IgD-negative memory B cell (primary cell): ENCODE results near the gene TRIM41. TPM values are rescaled to one million over a fixed set of nuclear protein-coding genes. Genes with fewer than 3 reads are reported as not detected.
"Not testable (repeated sequence)": the region's sequence is repeated elsewhere in the genome, so short reads cannot be mapped to it uniquely, and the experiment has no call there.

Experiments
- H3K27ac Mint-ChIP-seq, 3 donors: one replicate each; pipeline ENCODE4 v1.8.0; 2020 to 2022; ENCODE audit warnings: mild to moderate bottlenecking in 3 of 3, mixed read lengths in 3 of 3, moderate library complexity in 1 of 3
- H3K27me3 Mint-ChIP-seq: one replicate; pipeline ENCODE4 v1.8.0; 2021; ENCODE audit warnings: mixed read lengths
- H3K36me3 Mint-ChIP-seq: one replicate; pipeline ENCODE4 v1.8.0; 2020; ENCODE audit warnings: mild to moderate bottlenecking, mixed read lengths
- H3K4me1 Mint-ChIP-seq, 3 donors: one replicate each; pipeline ENCODE4 v1.8.0; 2020 to 2022; ENCODE audit warnings: mixed read lengths in 3 of 3, mild to moderate bottlenecking in 1 of 3
- H3K4me3 Mint-ChIP-seq, 4 donors: one replicate each; pipeline ENCODE4 v1.8.0; 2020 to 2022; ENCODE audit warnings: mild to moderate bottlenecking in 4 of 4, mixed read lengths in 4 of 4, moderate library complexity in 3 of 4
- H3K9me3 Mint-ChIP-seq, 3 donors: one replicate each; pipeline ENCODE4 v1.8.0; 2020 to 2021; ENCODE audit warnings: mixed read lengths in 3 of 3, mild to moderate bottlenecking in 1 of 3
- polyA plus RNA-seq: library from polyadenylated mRNA; unstranded; fragments of 300-500 nt; fragmentation: Illumina TruSeq; gene quantifications from one replicate; pipeline ENCODE4 v1.2.3, GENCODE V29; 2021

TRIM41 gene
- polyA plus RNA-seq, 1 donor from 2014 or later, result 1.3 TPM

- H3K27ac Mint-ChIP-seq, result peak overlapping the region in 2 of 3 donors; percentile 37 to 85
- H3K4me1 Mint-ChIP-seq, result peaks cover 17 to 23% (median 23%) of the 10 kb centered on the region in 3 donors
- H3K27me3 Mint-ChIP-seq, result peaks cover 5% of the 10 kb centered on the region
- peak overlapping the region in 1 of 4 donors; percentile 33 for H3K4me3 Mint-ChIP-seq
- peaks cover 0 to 6% (median 5%) of the 10 kb centered on the region in 3 donors for H3K9me3 Mint-ChIP-seq
- H3K36me3 Mint-ChIP-seq, result no peaks in the 10 kb centered on the region
Measured at GRCh38 chr5:181211208-181211607, 11.9 kb upstream of the TRIM41 start.

- peak overlapping the region in 1 of 4 donors; percentile 33 for H3K4me3 Mint-ChIP-seq
- no peaks in the 10 kb centered on the region for H3K36me3 Mint-ChIP-seq
- H3K27ac Mint-ChIP-seq, result peak overlapping the region in 2 of 3 donors; percentile 18 to 23
- H3K9me3 Mint-ChIP-seq, result peaks cover 0 to 6% (median 2%) of the 10 kb centered on the region in 3 donors
- H3K27me3 Mint-ChIP-seq, result no peaks in the 10 kb centered on the region
- peaks cover 13 to 17% (median 16%) of the 10 kb centered on the region in 3 donors for H3K4me1 Mint-ChIP-seq
Measured at GRCh38 chr5:181212080-181212479, 11.0 kb upstream of the TRIM41 start.

- H3K27ac Mint-ChIP-seq, result no peak overlapping the region
- peak overlapping the region in 1 of 4 donors; percentile 5 for H3K4me3 Mint-ChIP-seq
- H3K27me3 Mint-ChIP-seq, result no peaks in the 10 kb centered on the region
- H3K9me3 Mint-ChIP-seq, result peaks cover 0 to 5% (median 0%) of the 10 kb centered on the region in 3 donors
- no peaks in the 10 kb centered on the region for H3K36me3 Mint-ChIP-seq
- peaks cover 9 to 14% (median 9%) of the 10 kb centered on the region in 3 donors for H3K4me1 Mint-ChIP-seq
Measured at GRCh38 chr5:181212934-181213333, 10.1 kb upstream of the TRIM41 start.

GRCh38 chr5:181214249-181214648 is 8.8 kb upstream of the TRIM41 start:
- Mint-ChIP-seq H3K27ac (peak overlapping the region in 1 of 3 donors; percentile 67), H3K4me1 (peaks cover 10 to 14% (median 12%) of the 10 kb centered on the region in 3 donors), H3K4me3 (peak overlapping the region in 1 of 4 donors; percentile 36)
- not testable (repeated sequence) for H3K27me3 Mint-ChIP-seq, H3K9me3 Mint-ChIP-seq, H3K36me3 Mint-ChIP-seq

- Mint-ChIP-seq H3K4me3 (peak overlapping the region; percentile 84 to 99 (median 94)), H3K27ac (peak overlapping the region; percentile 85 to 98 (median 93)), H3K9me3 (peaks cover 0 to 3% (median 0%) of the 10 kb centered on the region in 3 donors), H3K36me3 (no peaks in the 10 kb centered on the region), H3K4me1 (peaks cover 13 to 15% (median 14%) of the 10 kb centered on the region in 3 donors), H3K27me3 (peaks cover 3% of the 10 kb centered on the region)
Measured at GRCh38 chr5:181215997-181216989, 6.8 kb upstream of the TRIM41 start.

GRCh38 chr5:181217111-181217802 is 5.8 kb upstream of the TRIM41 start:
- Mint-ChIP-seq H3K4me3 (peak overlapping the region; percentile 84 to 99 (median 94)), H3K9me3 (peaks cover 0 to 7% (median 0%) of the 10 kb centered on the region in 3 donors), H3K27ac (peak overlapping the region; percentile 98 to 100 (median 99)), H3K27me3 (peaks cover 3% of the 10 kb centered on the region), H3K36me3 (no peaks in the 10 kb centered on the region), H3K4me1 (peaks cover 18 to 23% (median 19%) of the 10 kb centered on the region in 3 donors)

GRCh38 chr5:181217803-181218062 is 5.3 kb upstream of the TRIM41 start:
- Mint-ChIP-seq H3K4me3 (peak overlapping the region; percentile 84 to 99 (median 94)), H3K36me3 (no peaks in the 10 kb centered on the region), H3K27ac (peak overlapping the region; percentile 98 to 100 (median 99)), H3K4me1 (peaks cover 20 to 25% (median 21%) of the 10 kb centered on the region in 3 donors), H3K9me3 (peaks cover 0 to 8% (median 0%) of the 10 kb centered on the region in 3 donors), H3K27me3 (peaks cover 3% of the 10 kb centered on the region)

- peak overlapping the region in 2 of 3 donors; percentile 98 to 99 for H3K27ac Mint-ChIP-seq
- peaks cover 3% of the 10 kb centered on the region for H3K27me3 Mint-ChIP-seq
- H3K4me3 Mint-ChIP-seq, result peak overlapping the region; percentile 84 to 99 (median 94)
- peaks cover 18 to 26% (median 20%) of the 10 kb centered on the region in 3 donors for H3K4me1 Mint-ChIP-seq
- H3K9me3 Mint-ChIP-seq, result peaks cover 0 to 8% (median 0%) of the 10 kb centered on the region in 3 donors
- peaks cover 1% of the 10 kb centered on the region for H3K36me3 Mint-ChIP-seq
Measured at GRCh38 chr5:181218795-181219124, 4.3 kb upstream of the TRIM41 start.

GRCh38 chr5:181219262-181220177 is 3.6 kb upstream of the TRIM41 start:
- peaks cover 0 to 8% (median 0%) of the 10 kb centered on the region in 3 donors for H3K9me3 Mint-ChIP-seq
- peaks cover 1% of the 10 kb centered on the region for H3K36me3 Mint-ChIP-seq
- H3K27ac Mint-ChIP-seq, result peak overlapping the region; percentile 16 to 100 (median 92)
- H3K4me3 Mint-ChIP-seq, result peak overlapping the region; percentile 58 to 82 (median 70)
- H3K27me3 Mint-ChIP-seq, result peaks cover 3% of the 10 kb centered on the region
- H3K4me1 Mint-ChIP-seq, result peaks cover 22 to 28% (median 24%) of the 10 kb centered on the region in 3 donors

- H3K36me3 Mint-ChIP-seq, result peaks cover 1% of the 10 kb centered on the region
- H3K27me3 Mint-ChIP-seq, result peaks cover 3% of the 10 kb centered on the region
- H3K4me3 Mint-ChIP-seq, result peak overlapping the region in 3 of 4 donors; percentile 58 to 82 (median 61)
- peaks cover 0 to 8% (median 0%) of the 10 kb centered on the region in 3 donors for H3K9me3 Mint-ChIP-seq
- H3K27ac Mint-ChIP-seq, result peak overlapping the region in 2 of 3 donors; percentile 8 to 100
- peaks cover 24 to 30% (median 27%) of the 10 kb centered on the region in 3 donors for H3K4me1 Mint-ChIP-seq
Measured at GRCh38 chr5:181220178-181220515, 2.9 kb upstream of the TRIM41 start.

- H3K27ac Mint-ChIP-seq, result peak overlapping the region; percentile 99 to 100 (median 100)
Measured at GRCh38 chr5:181221105-181221791, 1.8 kb upstream of the TRIM41 start.

GRCh38 chr5:181221792-181222629 is 1.1 kb upstream of the TRIM41 start:
- peaks cover 29 to 36% (median 33%) of the 10 kb centered on the region in 3 donors for H3K4me1 Mint-ChIP-seq
- H3K4me3 Mint-ChIP-seq, result peak overlapping the region; percentile 94 to 99 (median 96)
- peak overlapping the region; percentile 99 to 100 (median 100) for H3K27ac Mint-ChIP-seq
- peaks cover 3% of the 10 kb centered on the region for H3K27me3 Mint-ChIP-seq
- H3K36me3 Mint-ChIP-seq, result peaks cover 3% of the 10 kb centered on the region
- H3K9me3 Mint-ChIP-seq, result peaks cover 0 to 8% (median 0%) of the 10 kb centered on the region in 3 donors

More at GRCh38 chr5:181221105-181221791, 1.8 kb upstream of the TRIM41 start:
- Mint-ChIP-seq H3K4me3 (peak overlapping the region; percentile 94 to 99 (median 96)), H3K9me3 (peaks cover 0 to 8% (median 0%) of the 10 kb centered on the region in 3 donors), H3K36me3 (peaks cover 3% of the 10 kb centered on the region), H3K27me3 (peaks cover 3% of the 10 kb centered on the region), H3K4me1 (peaks cover 29 to 36% (median 31%) of the 10 kb centered on the region in 3 donors)

- Mint-ChIP-seq H3K36me3 (peaks cover 3% of the 10 kb centered on the region), H3K4me1 (peaks cover 28 to 35% (median 33%) of the 10 kb centered on the region in 3 donors), H3K4me3 (peak overlapping the region; percentile 94 to 99 (median 96)), H3K27ac (peak overlapping the region; percentile 99 to 100 (median 100)), H3K27me3 (peaks cover 3% of the 10 kb centered on the region), H3K9me3 (peaks cover 0 to 8% (median 0%) of the 10 kb centered on the region in 3 donors)
Measured at GRCh38 chr5:181222630-181223057, 437 bp upstream of the TRIM41 start.
